ENCODE measurements around the gene NELFB. TPM values are rescaled to one million over a fixed set of nuclear protein-coding genes. Genes with fewer than 3 reads are reported as not detected.
A peak's percentile ranks its signal among the peaks of the same experiment; 100 is the strongest.

The NELFB gene
- total and polyA plus RNA-seq, 9 of the 15 experiments (the other 6 are each of a cell fraction or from before 2014, with no cell fraction given): 0.24 to 84.0 (median 29.7) TPM

GRCh38 chr9:137277329-137278041 is 22.4 kb downstream of the NELFB start, which contains the start of gene TOR4A (continued):
- peak; percentile 64; the same call in 1 of the 2 replicates for TF ChIP-seq ZNF740 (CRISPR knock-in tag; IDR thresholded peaks at IDR 0.05)
- TF ChIP-seq ZNF740 (tag; IDR thresholded peaks at IDR 0.05): peak in 1 of 2 experiments; percentile 78; a peak in 2 of 4 replicates
- TF ChIP-seq LCOR (CRISPR knock-in tag; IDR thresholded peaks at IDR 0.05): peak; percentile 23
- TF ChIP-seq ZNF146 (CRISPR knock-in tag; IDR thresholded peaks at IDR 0.05; ENCODE audit: unreplicated experiment): no peak
- no peak for TF ChIP-seq CBFB (CRISPR knock-in tag; IDR thresholded peaks at IDR 0.05)
- TF ChIP-seq TRIM24 (IDR thresholded peaks at IDR 0.05): peak in 1 of 2 experiments; percentile 5; a peak in 2 of 4 replicates
- no peak for TF ChIP-seq RBM15 (IDR thresholded peaks at IDR 0.05; ENCODE audit: insufficient read depth, low read length)
- TF ChIP-seq ARID1B (IDR thresholded peaks at IDR 0.05): peak; percentile 35; the same call in 1 of the 2 replicates
- 0 out of 2 replicates have a peak, but pooled peaks have one; percentile 23 for TF ChIP-seq RBM14 (IDR thresholded peaks at IDR 0.05; ENCODE audit: borderline replicate concordance, insufficient read depth, low read depth, low read length)
- peak; percentile 94 to 96 for TF ChIP-seq UBTF (IDR thresholded peaks at IDR 0.05; ENCODE audit: borderline replicate concordance in 1 of 2, low read depth in 2 of 2, low read length in 2 of 2)
- no peak for TF ChIP-seq COPS2 (conservative IDR thresholded peaks at IDR 0.05)
- TF ChIP-seq ZNF586 (CRISPR knock-in tag; conservative IDR thresholded peaks at IDR 0.05): no peak
- TF ChIP-seq CTCFL (IDR thresholded peaks at IDR 0.05; ENCODE audit: borderline replicate concordance, insufficient read depth, low read depth, low read length, poor library complexity, severe bottlenecking): peak; percentile 86
- 0 out of 2 replicates have a peak, but pooled peaks have one; percentile 38 for TF ChIP-seq ZNF584 (CRISPR knock-in tag; IDR thresholded peaks at IDR 0.05; ENCODE audit: low read depth)
- TF ChIP-seq FOS (IDR thresholded peaks at IDR 0.05; ENCODE audit: extremely low read depth, insufficient read length): no peak
- peak; percentile 51; the same call in 1 of the 2 replicates for TF ChIP-seq AFF4 (CRISPR knock-in tag; IDR thresholded peaks at IDR 0.05)
